ENCODE data around the gene LENEP. TPM values are rescaled to one million over a fixed set of nuclear protein-coding genes. Genes with fewer than 3 reads are reported as not detected.

LENEP gene
- total RNA-seq, 1 donor: not detected

GRCh38 chr1:155006601-155007101 lies 13.3 kb downstream of the LENEP start:
- H2AFZ ChIP-seq (ENCODE audit: low read length): no peak overlapping the region
- no peak for TF ChIP-seq CTCF (IDR thresholded peaks at IDR 0.05; ENCODE audit: extremely low read depth, low read depth, low read length)
- H3K4me1 ChIP-seq (ENCODE audit: insufficient read depth, low read length): peaks cover 25% of the 10 kb centered on the region
- H3K36me3 ChIP-seq (ENCODE audit: insufficient read depth, low read length): no peaks in the 10 kb centered on the region
- H3K27ac ChIP-seq (ENCODE audit: low read depth, low read length): no peak overlapping the region
- H3K79me2 ChIP-seq (ENCODE audit: insufficient read depth, low read length): peaks cover 85% of the 10 kb centered on the region
- H4K20me1 ChIP-seq (ENCODE audit: insufficient read depth, low read length): peaks cover 28% of the 10 kb centered on the region
- H3K4me2 ChIP-seq (ENCODE audit: insufficient read depth, low read length): no peak overlapping the region
- peak; percentile 84 for DNase-seq (ENCODE audit: insufficient read length, low spot score, missing footprints)
- no peaks in the 10 kb centered on the region for H3K27me3 ChIP-seq (ENCODE audit: insufficient read depth, low read length)
- no peak overlapping the region for H3K4me3 ChIP-seq (ENCODE audit: insufficient read depth, low read length)
- no peaks in the 10 kb centered on the region for H3K9me3 ChIP-seq (ENCODE audit: low read depth, low read length)

DNA sequence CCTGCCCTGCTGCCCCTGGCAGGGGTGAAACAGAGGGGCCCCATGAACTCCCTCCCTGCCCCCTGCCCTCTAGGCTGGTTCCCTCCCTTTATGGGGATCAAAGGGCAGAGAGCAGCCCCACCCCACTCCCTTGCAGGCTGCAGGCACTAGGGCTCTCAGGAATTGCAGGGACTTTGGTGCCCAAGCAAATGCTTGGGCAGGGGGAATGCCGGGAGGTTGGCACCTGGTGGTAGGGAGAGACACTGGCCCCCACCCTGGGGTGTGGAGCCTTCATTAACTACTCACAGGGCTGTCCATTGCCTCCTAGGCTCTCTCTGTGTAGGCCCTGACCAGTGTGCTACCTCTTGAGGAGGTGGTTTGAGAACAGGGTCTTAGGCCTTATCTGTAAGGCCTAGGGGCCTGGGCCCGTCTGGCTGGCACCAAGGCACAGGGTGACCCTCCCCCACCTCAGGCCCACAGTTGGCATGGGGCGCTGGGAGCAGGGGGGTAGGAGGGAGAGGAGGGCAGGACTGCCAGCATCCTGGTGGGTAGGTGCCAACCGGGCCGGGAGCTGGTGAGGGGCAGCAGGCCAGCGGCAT lies 14.0 kb downstream of the LENEP start:
- peaks cover 25% of the 10 kb centered on the region for H3K4me1 ChIP-seq (ENCODE audit: insufficient read depth, low read length)
- no peak overlapping the region for H3K27ac ChIP-seq (ENCODE audit: low read depth, low read length)
- H3K4me2 ChIP-seq (ENCODE audit: insufficient read depth, low read length): no peak overlapping the region
- no peaks in the 10 kb centered on the region for H3K36me3 ChIP-seq (ENCODE audit: insufficient read depth, low read length)
- H3K79me2 ChIP-seq (ENCODE audit: insufficient read depth, low read length): peaks cover 89% of the 10 kb centered on the region
- H2AFZ ChIP-seq (ENCODE audit: low read length): no peak overlapping the region
- peaks cover 33% of the 10 kb centered on the region for H4K20me1 ChIP-seq (ENCODE audit: insufficient read depth, low read length)
- H3K9me3 ChIP-seq (ENCODE audit: low read depth, low read length): no peaks in the 10 kb centered on the region
- peak; percentile 8 for DNase-seq (ENCODE audit: insufficient read length, low spot score, missing footprints)
- TF ChIP-seq CTCF (IDR thresholded peaks at IDR 0.05; ENCODE audit: extremely low read depth, low read depth, low read length): no peak
- no peaks in the 10 kb centered on the region for H3K27me3 ChIP-seq (ENCODE audit: insufficient read depth, low read length)
- H3K4me3 ChIP-seq (ENCODE audit: insufficient read depth, low read length): no peak overlapping the region

GRCh38 chr1:155008015-155008941 lies 14.9 kb downstream of the LENEP start:
- Histone ChIP-seq H3K4me1 (ENCODE audit: insufficient read depth, low read length) (peaks cover 25% of the 10 kb centered on the region), H4K20me1 (ENCODE audit: insufficient read depth, low read length) (peaks cover 39% of the 10 kb centered on the region), H3K4me3 (ENCODE audit: insufficient read depth, low read length) (no peak overlapping the region), H3K27me3 (ENCODE audit: insufficient read depth, low read length) (no peaks in the 10 kb centered on the region), H2AFZ (ENCODE audit: low read length) (no peak overlapping the region), H3K4me2 (ENCODE audit: insufficient read depth, low read length) (no peak overlapping the region), H3K79me2 (ENCODE audit: insufficient read depth, low read length) (peaks cover 91% of the 10 kb centered on the region), H3K27ac (ENCODE audit: low read depth, low read length) (no peak overlapping the region), H3K36me3 (ENCODE audit: insufficient read depth, low read length) (no peaks in the 10 kb centered on the region), H3K9me3 (ENCODE audit: low read depth, low read length) (no peaks in the 10 kb centered on the region)
- DNase-seq (ENCODE audit: insufficient read length, low spot score, missing footprints): peak; percentile 81
- no peak for TF ChIP-seq CTCF (IDR thresholded peaks at IDR 0.05; ENCODE audit: extremely low read depth, low read depth, low read length)

DNA sequence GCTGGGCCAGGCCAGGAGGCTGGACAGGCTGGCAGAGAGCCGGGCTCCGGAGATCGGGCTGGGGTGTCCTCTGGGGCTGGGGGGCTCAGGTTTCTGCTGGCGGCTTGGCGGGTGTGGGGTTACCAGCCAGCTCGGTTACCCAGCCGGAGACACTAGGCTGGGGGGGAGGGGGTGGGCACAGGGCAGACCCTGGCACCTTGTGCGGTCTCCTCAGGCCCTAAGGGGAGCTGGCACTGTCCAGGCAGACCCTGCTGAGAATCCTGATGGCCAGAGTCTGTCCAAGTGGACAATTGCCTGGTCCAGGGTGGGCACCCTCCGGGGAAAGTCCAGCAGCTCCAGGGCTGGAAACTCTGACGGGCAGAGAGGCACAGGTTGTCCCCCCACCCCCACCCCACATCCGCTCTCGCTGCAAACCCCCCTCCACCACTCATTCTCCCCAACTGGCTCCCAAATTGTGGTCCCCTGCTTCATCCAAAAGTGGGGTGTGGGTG lies 15.9 kb downstream of the LENEP start:
- H3K79me2 ChIP-seq (ENCODE audit: insufficient read depth, low read length): peaks cover 82% of the 10 kb centered on the region
- no peak overlapping the region for H2AFZ ChIP-seq (ENCODE audit: low read length)
- H3K27me3 ChIP-seq (ENCODE audit: insufficient read depth, low read length): no peaks in the 10 kb centered on the region
- H3K9me3 ChIP-seq (ENCODE audit: low read depth, low read length): no peaks in the 10 kb centered on the region
- H3K36me3 ChIP-seq (ENCODE audit: insufficient read depth, low read length): peaks cover 3% of the 10 kb centered on the region
- H4K20me1 ChIP-seq (ENCODE audit: insufficient read depth, low read length): peaks cover 45% of the 10 kb centered on the region
- TF ChIP-seq CTCF (IDR thresholded peaks at IDR 0.05; ENCODE audit: extremely low read depth, low read depth, low read length): no peak
- no peak overlapping the region for H3K4me2 ChIP-seq (ENCODE audit: insufficient read depth, low read length)
- no peak overlapping the region for H3K27ac ChIP-seq (ENCODE audit: low read depth, low read length)
- H3K4me3 ChIP-seq (ENCODE audit: insufficient read depth, low read length): no peak overlapping the region
- H3K4me1 ChIP-seq (ENCODE audit: insufficient read depth, low read length): peaks cover 22% of the 10 kb centered on the region
- peak; percentile 62 for DNase-seq (ENCODE audit: insufficient read length, low spot score, missing footprints)

Data from osteoblast (primary cell).